A549 (cell line): ENCODE data around the gene HSPB2.

Source experiments
- CTCF ChIP-seq: fragments of >200 bp; sonication (Bioruptor Twin); formaldehyde crosslinking; IDR thresholded peaks from 3 replicates; pipeline ENCODE4 v1.5.1; 2016
- FOSL2 ChIP-seq, 2 experiments: fragments of 450-650 bp in 1 of 2; fragments of >200 bp in 1 of 2; sonication (Bioruptor Twin) in 1 of 2; formaldehyde crosslinking; IDR thresholded peaks; 2 replicates each; pipeline versions ENCODE4 v1.5.0 to v1.6.1; 2016 to 2020; ENCODE audit warnings: mild to moderate bottlenecking in 1 of 2, moderate library complexity in 1 of 2
- HDAC2 ChIP-seq: fragments of 200-600 bp; sonication (generic); IDR thresholded peaks from 2 replicates; pipeline ENCODE4 v1.6.1; 2016
- HES2 ChIP-seq: fragments of >200 bp; sonication (Bioruptor Twin); formaldehyde crosslinking; IDR thresholded peaks from 2 replicates; pipeline ENCODE4 v1.6.1; 2016
- MAZ ChIP-seq: fragments of 150-350 bp; IDR thresholded peaks from 2 replicates; pipeline ENCODE4 v1.6.1; 2014; ENCODE audit warnings: antibody characterized with exemption, low read depth, low read length, borderline replicate concordance
- NFE2L2 ChIP-seq: fragments of 150-350 bp; conservative IDR thresholded peaks from 2 replicates; pipeline ENCODE4 v1.6.1; 2014; ENCODE audit warnings: low read length
- NPAS2 ChIP-seq: fragments of 250-450 bp; sonication (Bioruptor Pico); IDR thresholded peaks from 2 replicates; pipeline ENCODE4 v1.8.0; 2022; ENCODE audit warnings: mild to moderate bottlenecking, moderate library complexity, borderline replicate concordance
- PBX3 ChIP-seq: IDR thresholded peaks from 2 replicates; pipeline ENCODE4 v1.6.1; 2012
- POLR2A ChIP-seq: IDR thresholded peaks from 2 replicates; pipeline ENCODE4 v1.6.1; 2012; ENCODE audit warnings: mild to moderate bottlenecking, low read length
- POLR2AphosphoS2 ChIP-seq: conservative IDR thresholded peaks from 2 replicates; pipeline ENCODE4 v1.6.1; 2012; ENCODE audit warnings: low read length, improper control_type of control experiment, inconsistent platforms
- RAD21 ChIP-seq, 2 experiments: fragments of >200 bp in 1 of 2; sonication (Bioruptor Twin) in 1 of 2; formaldehyde crosslinking in 1 of 2; IDR thresholded peaks in 1 of 2; conservative IDR thresholded peaks in 1 of 2; 2 replicates in 1 of 2; 3 replicates in 1 of 2; pipeline ENCODE4 v1.6.1; 2012 to 2018; ENCODE audit warnings: inconsistent platforms in 1 of 2
- TP53 ChIP-seq: fragments of 250-450 bp; sonication (Bioruptor Pico); IDR thresholded peaks from 2 replicates; pipeline ENCODE4 v1.5.0; 2021; ENCODE audit warnings: mild to moderate bottlenecking, moderate library complexity
- USF2 ChIP-seq: fragments of 450-650 bp; IDR thresholded peaks from 2 replicates; pipeline ENCODE4 v1.6.1; 2014; ENCODE audit warnings: antibody characterized with exemption
- ZC3H11A ChIP-seq: fragments of 450-650 bp; IDR thresholded peaks from 2 replicates; pipeline ENCODE4 v1.6.1; 2014; ENCODE audit warnings: antibody characterized with exemption, mild to moderate bottlenecking

- TF ChIP-seq CTCF, result no peak
- no peak for TF ChIP-seq FOSL2 (IDR thresholded peaks at IDR 0.05)
- no peak for TF ChIP-seq FOSL2 (CRISPR knock-in tag; IDR thresholded peaks at IDR 0.05)
- TF ChIP-seq RAD21 (conservative IDR thresholded peaks at IDR 0.05 in 1 of 2, IDR thresholded peaks at IDR 0.05 in 1 of 2), result no peak
- TF ChIP-seq POLR2AphosphoS2, result no peak
- TF ChIP-seq PBX3, result no peak
- TF ChIP-seq MAZ, result no peak
- TF ChIP-seq NFE2L2, result no peak
- no peak for TF ChIP-seq HDAC2
- no peak for TF ChIP-seq TP53
- TF ChIP-seq USF2, result no peak
- no peak for TF ChIP-seq ZC3H11A
- no peak for TF ChIP-seq HES2
- no peak for TF ChIP-seq NPAS2 (CRISPR knock-in tag)
- TF ChIP-seq POLR2A, result no peak
These were observed 20.0 kb downstream of the HSPB2 start for GRCh38 chr11:111932611-111932950.
